ENCODE data around the gene DPAGT1. TPM values are rescaled to one million over a fixed set of nuclear protein-coding genes. Genes with fewer than 3 reads are reported as not detected.
"Not testable (repeated sequence)": the region's sequence is repeated elsewhere in the genome, so short reads cannot be mapped to it uniquely, and the experiment has no call there.

The DPAGT1 gene
- polyA plus RNA-seq, 4 donors, result 46.0 to 68.5 (median 62.1) TPM

GRCh38 chr11:119065369-119065768, 36.3 kb downstream of the DPAGT1 start:
- no peak for DNase-seq (ENCODE audit: low read depth in 4 of 4, low spot score in 3 of 4)

- no peak for DNase-seq (ENCODE audit: low read depth in 4 of 4, low spot score in 3 of 4)
Observed at GRCh38 chr11:119062779-119063178, 38.9 kb downstream of the DPAGT1 start.

GRCh38 chr11:119061256-119061655, 40.4 kb downstream of the DPAGT1 start:
- DNase-seq (ENCODE audit: low read depth in 4 of 4, low spot score in 3 of 4), result no peak

GRCh38 chr11:119059128-119059527, 42.5 kb downstream of the DPAGT1 start:
- DNase-seq (ENCODE audit: low read depth in 4 of 4, low spot score in 3 of 4), result not testable (repeated sequence)

GRCh38 chr11:119057000-119057769, 44.5 kb downstream of the DPAGT1 start, which contains the start of gene HYOU1:
Gene HYOU1, minus strand, starts transcription at chr11:119057205. Its CDS starts 1,045 bp downstream, at chr11:119056160.
- peak; percentile 83 to 91 (median 90) for DNase-seq (ENCODE audit: low read depth in 4 of 4, low spot score in 3 of 4)

GRCh38 chr11:119056421-119056999, 45.1 kb downstream of the DPAGT1 start:
- DNase-seq (ENCODE audit: low read depth in 4 of 4, low spot score in 3 of 4), result no peak

- DNase-seq (ENCODE audit: low read depth in 4 of 4, low spot score in 3 of 4), result no peak
Observed at GRCh38 chr11:119055901-119056300, 45.8 kb downstream of the DPAGT1 start.

GRCh38 chr11:119054418-119054817, 47.2 kb downstream of the DPAGT1 start:
- DNase-seq (ENCODE audit: low read depth in 4 of 4, low spot score in 3 of 4), result no peak

- no peak for DNase-seq (ENCODE audit: low read depth in 4 of 4, low spot score in 3 of 4)
Observed at GRCh38 chr11:119052163-119052814, 49.4 kb downstream of the DPAGT1 start.

GRCh38 chr11:119051440-119052162, 50.1 kb downstream of the DPAGT1 start:
- no peak for DNase-seq (ENCODE audit: low read depth in 4 of 4, low spot score in 3 of 4)

GRCh38 chr11:119049081-119049480, 52.6 kb downstream of the DPAGT1 start:
- DNase-seq (ENCODE audit: low read depth in 4 of 4, low spot score in 3 of 4), result no peak

GRCh38 chr11:119048644-119049043, 53.0 kb downstream of the DPAGT1 start:
- no peak for DNase-seq (ENCODE audit: low read depth in 4 of 4, low spot score in 3 of 4)

- DNase-seq (ENCODE audit: low read depth in 4 of 4, low spot score in 3 of 4), result no peak
Observed at GRCh38 chr11:119047205-119047604, 54.4 kb downstream of the DPAGT1 start.

Other genes with a start within 250 kb of the DPAGT1 start
- gene CXCR5, start 218.0 kb downstream of the DPAGT1 start, polyA plus RNA-seq (ENCODE audit: insufficient read length in 4 of 4), result under 1 TPM in 1 of 4 donors, not detected in 3; 0.03 TPM
- 10 to 100 TPM; 27.7 to 70.4 (median 33.7) TPM for gene BCL9L, start 175.9 kb downstream of the DPAGT1 start, polyA plus RNA-seq (ENCODE audit: insufficient read length in 4 of 4)
- gene UPK2, start 145.6 kb downstream of the DPAGT1 start, polyA plus RNA-seq (ENCODE audit: insufficient read length in 4 of 4), result 10 to 100 TPM in 2 of 4 donors, 1 to 10 TPM in 1, under 1 TPM in 1; 0.52 to 56.1 (median 19.2) TPM
- not detected for gene FOXR1, start 130.1 kb downstream of the DPAGT1 start, polyA plus RNA-seq (ENCODE audit: insufficient read length in 4 of 4)
- 10 to 100 TPM; 14.9 to 41.6 (median 21.0) TPM for gene CENATAC, start 103.7 kb downstream of the DPAGT1 start, polyA plus RNA-seq (ENCODE audit: insufficient read length in 4 of 4)
- gene RPS25, start 83.5 kb downstream of the DPAGT1 start, polyA plus RNA-seq (ENCODE audit: insufficient read length in 4 of 4), result 1,000 to 10,000 TPM; 1,003 to 1,136 (median 1,061) TPM
- gene TRAPPC4, start 83.1 kb downstream of the DPAGT1 start, polyA plus RNA-seq (ENCODE audit: insufficient read length in 4 of 4), result 100 to 1,000 TPM in 2 of 4 donors, 10 to 100 TPM in 2; 55.5 to 127 (median 110) TPM
- gene SLC37A4, start 71.0 kb downstream of the DPAGT1 start, polyA plus RNA-seq (ENCODE audit: insufficient read length in 4 of 4), result 100 to 1,000 TPM in 1 of 4 donors, 10 to 100 TPM in 3; 13.9 to 108 (median 84.4) TPM
- 100 to 1,000 TPM in 3 of 4 donors, 10 to 100 TPM in 1; 73.5 to 124 (median 116) TPM for gene HYOU1, start 44.6 kb downstream of the DPAGT1 start, polyA plus RNA-seq (ENCODE audit: insufficient read length in 4 of 4)
- 10 to 100 TPM; 45.9 to 67.0 (median 52.1) TPM for gene VPS11, start 34.0 kb downstream of the DPAGT1 start, polyA plus RNA-seq (ENCODE audit: insufficient read length in 4 of 4)
- 10 to 100 TPM; 24.6 to 31.6 (median 26.2) TPM for gene HMBS, start 17.0 kb downstream of the DPAGT1 start, polyA plus RNA-seq (ENCODE audit: insufficient read length in 4 of 4)
- gene C2CD2L, start 5.5 kb upstream of the DPAGT1 start, polyA plus RNA-seq (ENCODE audit: insufficient read length in 4 of 4), result 10 to 100 TPM; 10.3 to 15.6 (median 11.3) TPM
- gene HINFP, start 19.7 kb upstream of the DPAGT1 start, polyA plus RNA-seq (ENCODE audit: insufficient read length in 4 of 4), result 10 to 100 TPM; 21.3 to 44.1 (median 26.5) TPM
- gene ABCG4, start 47.2 kb upstream of the DPAGT1 start, polyA plus RNA-seq (ENCODE audit: insufficient read length in 4 of 4), result 1 to 10 TPM in 2 of 4 donors, under 1 TPM in 2; 0.63 to 1.2 (median 0.88) TPM
- 10 to 100 TPM in 3 of 4 donors, 1 to 10 TPM in 1; 7.8 to 12.6 (median 10.2) TPM for gene NLRX1, start 66.9 kb upstream of the DPAGT1 start, polyA plus RNA-seq (ENCODE audit: insufficient read length in 4 of 4)
- 10 to 100 TPM in 3 of 4 donors, under 1 TPM in 1; 0.35 to 18.2 (median 12.8) TPM for gene NHERF4, start 83.6 kb upstream of the DPAGT1 start, polyA plus RNA-seq (ENCODE audit: insufficient read length in 4 of 4)
- gene CBL, start 104.5 kb upstream of the DPAGT1 start, polyA plus RNA-seq (ENCODE audit: insufficient read length in 4 of 4), result 10 to 100 TPM; 15.5 to 22.3 (median 20.4) TPM
- 10 to 100 TPM; 48.9 to 77.2 (median 53.0) TPM for gene MCAM, start 215.3 kb upstream of the DPAGT1 start, polyA plus RNA-seq (ENCODE audit: insufficient read length in 4 of 4)
- gene RNF26, start 232.7 kb upstream of the DPAGT1 start, polyA plus RNA-seq (ENCODE audit: insufficient read length in 4 of 4), result 10 to 100 TPM; 28.4 to 34.5 (median 30.9) TPM
- gene C1QTNF5, start 239.0 kb upstream of the DPAGT1 start, polyA plus RNA-seq (ENCODE audit: insufficient read length in 4 of 4), result 10 to 100 TPM; 20.5 to 34.3 (median 25.3) TPM
- gene MFRP, start 244.9 kb upstream of the DPAGT1 start, polyA plus RNA-seq (ENCODE audit: insufficient read length in 4 of 4), result not detected

Measured in left renal pelvis (tissue), 4 donors.